Ovary (tissue), 9 donors: ENCODE results near the gene KIAA0825. TPM values are rescaled to one million over a fixed set of nuclear protein-coding genes. Genes with fewer than 3 reads are reported as not detected.
"Not testable (repeated sequence)": the region's sequence is repeated elsewhere in the genome, so short reads cannot be mapped to it uniquely, and the experiment has no call there.

Experiments
- DNase-seq, 5 donors: peaks; one replicate each; pipeline ENCODE4 v3.0.0-alpha.2; 2019 to 2020
- H3K27ac ChIP-seq, 2 donors: fragments of 200-600 bp; one replicate each; pipeline versions ENCODE4 v1.5.1 to v1.8.0; 2019 to 2022
- H3K27me3 ChIP-seq: fragments of 200-600 bp; one replicate; pipeline ENCODE4 v1.8.0; 2022
- H3K36me3 ChIP-seq: fragments of 200-600 bp; sonication (generic); one replicate; pipeline ENCODE4 v1.5.1; 2019
- H3K4me1 ChIP-seq: one replicate; pipeline ENCODE4 v1.8.1; 2013; ENCODE audit warnings: mild to moderate bottlenecking, moderate library complexity; ENCODE audit not compliant: insufficient read depth
- H3K4me3 ChIP-seq: fragments of 200-600 bp; sonication (generic); one replicate; pipeline ENCODE4 v1.5.1; 2017
- H3K9me3 ChIP-seq, 2 donors: fragments of 200-600 bp in 1 of 2; sonication (generic) in 1 of 2; one replicate each; pipeline versions ENCODE4 v1.5.1 to v1.8.1; 2013 to 2019; ENCODE audit warnings: mild to moderate bottlenecking in 1 of 2, moderate library complexity in 1 of 2
- EP300 ChIP-seq: sonication (generic); formaldehyde crosslinking; IDR thresholded peaks from one replicate; pipeline ENCODE4 v1.6.1; 2017; ENCODE audit warnings: antibody characterized with exemption
- POLR2A ChIP-seq: fragments of 450-650 bp; IDR thresholded peaks from one replicate; pipeline ENCODE4 v1.6.1; 2017; ENCODE audit warnings: antibody characterized with exemption, mild to moderate bottlenecking, moderate library complexity
- WGBS, 3 donors: extraction: QIAGEN DNeasy Blood & Tissue Kit in 1 of 3; methylation state at CpG; one replicate each; pipeline versions ENCODE4 v1.1.5 to v1.1.7; 2013 to 2017; 5-methylcytosine and 5-hydroxymethylcytosine counted together
- intact Hi-C, 4 donors: fragments of 100-400 bp; cut with DNase I; formaldehyde crosslinking; loops; one replicate each; pipeline versions ENCODE4 v1.11.0 to v1.15.1; 2022 to 2023
- polyA plus RNA-seq, 2 donors: library from polyadenylated mRNA; stranded (reverse); fragments of 200-250 nt in 1 of 2; fragments of 350-450 nt in 1 of 2; fragmentation: Illumina TruSeq in 1 of 2; extraction: RNeasy Lipid Tissue Mini Kit (QIAGEN cat#74804) in 1 of 2; gene quantifications; one replicate each; pipeline ENCODE4 v1.2.3, GENCODE V29; 2013 to 2014
- total RNA-seq, 7 donors: library from RNA; depleted of rRNA in 2 of 7; stranded (reverse); fragments of >200 nt in 2 of 7; fragmentation: NEBNext Ultra II Directional in 3 of 7; extraction: Animal tissue kit (Norgen Biotek cat#: 25700) in 3 of 7; gene quantifications; one replicate each; pipeline versions ENCODE4 v1.1.0 to v1.2.4, GENCODE V29; 2016 to 2023
- TF ChIP-seq, protein P1 (sequence below), 3 donors: fragments of 450-650 bp in 2 of 3; fragments of 200-600 bp in 1 of 3; IDR thresholded peaks; one replicate each; pipeline versions ENCODE4 v1.5.1 to v1.8.0; 2016 to 2022; ENCODE audit warnings: antibody characterized with exemption in 3 of 3, mild to moderate bottlenecking in 1 of 3
- donor health status: DM: no; HTN: no; CAD: no; lungs with moderate emphysema.
- donor health status: DM: no; HTN: no; CAD: no.
- donor health status: Bipolar disorder and iron deficiency.
- donor health status: DM: yes; HTN: yes; CAD: no.
- donor health status: DM: no; HTN: no; CAD: no.
- donor health status: DM: yes; HTN: yes; CAD: no.

The KIAA0825 gene
- total and polyA plus RNA-seq, 9 donors, result 0.70 to 12.4 (median 3.9) TPM

DNA sequence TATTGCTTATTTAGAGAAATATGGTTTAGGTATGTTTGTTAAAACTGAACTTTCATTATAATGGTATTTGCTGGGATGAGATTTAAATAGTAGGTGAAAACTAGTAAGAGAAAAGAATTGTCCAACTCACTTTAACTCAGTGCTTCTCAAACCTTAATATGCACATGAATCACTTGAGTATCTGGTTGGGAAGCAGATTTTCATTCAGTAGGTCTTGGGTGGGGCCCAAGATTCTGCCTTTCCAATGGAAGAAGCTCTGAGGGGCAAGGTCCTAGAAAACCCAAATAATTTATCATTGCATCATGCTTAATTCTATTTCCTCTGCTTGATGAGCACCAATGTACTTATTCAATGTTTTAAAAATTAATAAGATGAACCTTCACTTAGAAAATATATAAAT lies 262.6 kb downstream of the KIAA0825 start:
- no peak for TF ChIP-seq POLR2A
- TF ChIP-seq, protein P1, sequence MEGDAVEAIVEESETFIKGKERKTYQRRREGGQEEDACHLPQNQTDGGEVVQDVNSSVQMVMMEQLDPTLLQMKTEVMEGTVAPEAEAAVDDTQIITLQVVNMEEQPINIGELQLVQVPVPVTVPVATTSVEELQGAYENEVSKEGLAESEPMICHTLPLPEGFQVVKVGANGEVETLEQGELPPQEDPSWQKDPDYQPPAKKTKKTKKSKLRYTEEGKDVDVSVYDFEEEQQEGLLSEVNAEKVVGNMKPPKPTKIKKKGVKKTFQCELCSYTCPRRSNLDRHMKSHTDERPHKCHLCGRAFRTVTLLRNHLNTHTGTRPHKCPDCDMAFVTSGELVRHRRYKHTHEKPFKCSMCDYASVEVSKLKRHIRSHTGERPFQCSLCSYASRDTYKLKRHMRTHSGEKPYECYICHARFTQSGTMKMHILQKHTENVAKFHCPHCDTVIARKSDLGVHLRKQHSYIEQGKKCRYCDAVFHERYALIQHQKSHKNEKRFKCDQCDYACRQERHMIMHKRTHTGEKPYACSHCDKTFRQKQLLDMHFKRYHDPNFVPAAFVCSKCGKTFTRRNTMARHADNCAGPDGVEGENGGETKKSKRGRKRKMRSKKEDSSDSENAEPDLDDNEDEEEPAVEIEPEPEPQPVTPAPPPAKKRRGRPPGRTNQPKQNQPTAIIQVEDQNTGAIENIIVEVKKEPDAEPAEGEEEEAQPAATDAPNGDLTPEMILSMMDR (IDR thresholded peaks at IDR 0.05), result no peak
- no peak for TF ChIP-seq EP300
- intact Hi-C loops, result no loop called here

DNA sequence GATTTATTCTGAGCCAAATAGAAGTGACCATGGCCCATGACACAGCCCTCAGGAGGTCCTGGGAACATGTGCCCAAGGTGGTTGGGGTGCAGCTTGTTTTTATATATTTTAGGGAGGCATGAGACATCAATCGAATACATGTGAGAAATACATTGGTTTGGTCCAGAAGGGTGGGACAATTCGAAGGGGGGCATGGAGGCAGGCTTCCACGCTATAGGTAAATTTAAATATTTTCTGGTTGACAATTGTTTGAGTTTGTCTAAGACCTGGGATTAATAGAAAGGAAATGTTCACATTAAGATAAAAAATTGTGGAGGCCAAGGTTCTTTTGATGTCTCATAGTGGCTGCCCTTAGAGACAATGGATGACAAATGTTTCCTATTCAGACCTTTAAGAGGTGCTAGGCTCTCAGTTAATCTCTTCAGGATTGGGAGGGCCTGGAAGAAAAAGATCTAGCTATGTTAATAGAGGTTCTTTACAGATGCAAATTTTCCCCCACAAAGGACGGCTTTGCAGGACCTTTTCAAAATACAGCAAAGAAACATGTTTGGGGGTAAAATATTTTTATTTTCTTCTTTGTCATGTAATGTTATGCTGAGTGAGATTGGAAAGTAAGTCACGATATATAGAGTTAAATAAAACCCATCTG lies 263.4 kb downstream of the KIAA0825 start:
- intact Hi-C loops, result not testable (repeated sequence)
- 69 to 78% (median 73%) methylated on average over 5 of the region's 5 CpGs for WGBS, 3 donors

More for the DNA sequence above, 262.6 kb downstream of the KIAA0825 start:
- Histone ChIP-seq H3K36me3 (no peaks in the 10 kb centered on the region), H3K27me3 (no peaks in the 10 kb centered on the region), H3K4me3 (no peak overlapping the region), H3K4me1 (no peaks in the 10 kb centered on the region), H3K9me3 (no peaks in the 10 kb centered on the region), H3K27ac (no peak overlapping the region)
- DNase-seq, result no peak

DNA sequence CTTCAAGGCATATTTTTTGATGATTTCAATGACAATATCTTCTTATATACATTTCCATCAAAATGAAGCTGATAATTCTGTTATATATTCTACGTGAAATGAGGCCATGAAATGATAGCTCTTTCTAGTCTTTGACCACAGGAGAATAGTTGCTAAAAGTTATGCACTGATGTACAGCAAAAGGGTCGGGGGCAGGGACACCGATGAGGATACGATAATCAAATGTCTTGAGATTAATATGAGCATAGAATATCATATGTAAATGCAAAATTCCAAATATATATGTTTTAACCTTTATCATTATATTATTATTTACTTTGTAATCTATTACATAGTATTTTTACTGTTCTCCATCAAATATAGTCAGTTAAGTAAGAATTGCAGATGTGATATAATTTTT lies 264.8 kb downstream of the KIAA0825 start:
- no peaks in the 10 kb centered on the region for H3K36me3 ChIP-seq
- WGBS, 3 donors, result 95 to 97% (median 95%) methylated on average over 4 of the region's 4 CpGs
- H3K4me1 ChIP-seq, result no peaks in the 10 kb centered on the region
- no peak overlapping the region for H3K27ac ChIP-seq
- TF ChIP-seq, protein P1 (IDR thresholded peaks at IDR 0.05), result no peak
- TF ChIP-seq POLR2A (no peak), EP300 (no peak)
- no peaks in the 10 kb centered on the region for H3K9me3 ChIP-seq
- intact Hi-C loops, result no loop called here
- DNase-seq, result no peak
- no peak overlapping the region for H3K4me3 ChIP-seq
- H3K27me3 ChIP-seq, result no peaks in the 10 kb centered on the region

More for the DNA sequence above, 263.4 kb downstream of the KIAA0825 start:
- H3K27ac ChIP-seq, H3K36me3 ChIP-seq, H3K27me3 ChIP-seq, H3K4me1 ChIP-seq, H3K4me3 ChIP-seq, DNase-seq, H3K9me3 ChIP-seq: not testable (repeated sequence)

GRCh38 chr5:94347130-94347529 lies 271.3 kb downstream of the KIAA0825 start:
- no peak overlapping the region for H3K27ac ChIP-seq
- intact Hi-C loops, result no loop called here
- H3K4me1 ChIP-seq, result no peaks in the 10 kb centered on the region
- no peaks in the 10 kb centered on the region for H3K27me3 ChIP-seq
- H3K36me3 ChIP-seq, result no peaks in the 10 kb centered on the region
- H3K4me3 ChIP-seq, result no peak overlapping the region
- H3K9me3 ChIP-seq, result no peaks in the 10 kb centered on the region
- TF ChIP-seq POLR2A, result no peak
- no peak for TF ChIP-seq EP300
- TF ChIP-seq, protein P1 (IDR thresholded peaks at IDR 0.05), result no peak
- no peak for DNase-seq
- WGBS, 3 donors, result 90 to 93% (median 90%) methylated on average over 8 of the region's 8 CpGs

GRCh38 chr5:94345257-94345656 lies 273.1 kb downstream of the KIAA0825 start:
- H3K27me3 ChIP-seq, result no peaks in the 10 kb centered on the region
- intact Hi-C loops, result no loop called here
- DNase-seq, result no peak
- H3K27ac ChIP-seq, result no peak overlapping the region
- H3K4me1 ChIP-seq, result no peaks in the 10 kb centered on the region
- no peaks in the 10 kb centered on the region for H3K9me3 ChIP-seq
- H3K4me3 ChIP-seq, result no peak overlapping the region
- TF ChIP-seq POLR2A (no peak), EP300 (no peak)
- TF ChIP-seq, protein P1 (IDR thresholded peaks at IDR 0.05), result no peak
- H3K36me3 ChIP-seq, result no peaks in the 10 kb centered on the region
